ENCODE data around the gene MAP7D3. TPM values are rescaled to one million over a fixed set of nuclear protein-coding genes. Genes with fewer than 3 reads are reported as not detected.

Gene MAP7D3
- total and polyA plus RNA-seq, 7 donors: 4.6 to 14.8 (median 8.0) TPM

DNA sequence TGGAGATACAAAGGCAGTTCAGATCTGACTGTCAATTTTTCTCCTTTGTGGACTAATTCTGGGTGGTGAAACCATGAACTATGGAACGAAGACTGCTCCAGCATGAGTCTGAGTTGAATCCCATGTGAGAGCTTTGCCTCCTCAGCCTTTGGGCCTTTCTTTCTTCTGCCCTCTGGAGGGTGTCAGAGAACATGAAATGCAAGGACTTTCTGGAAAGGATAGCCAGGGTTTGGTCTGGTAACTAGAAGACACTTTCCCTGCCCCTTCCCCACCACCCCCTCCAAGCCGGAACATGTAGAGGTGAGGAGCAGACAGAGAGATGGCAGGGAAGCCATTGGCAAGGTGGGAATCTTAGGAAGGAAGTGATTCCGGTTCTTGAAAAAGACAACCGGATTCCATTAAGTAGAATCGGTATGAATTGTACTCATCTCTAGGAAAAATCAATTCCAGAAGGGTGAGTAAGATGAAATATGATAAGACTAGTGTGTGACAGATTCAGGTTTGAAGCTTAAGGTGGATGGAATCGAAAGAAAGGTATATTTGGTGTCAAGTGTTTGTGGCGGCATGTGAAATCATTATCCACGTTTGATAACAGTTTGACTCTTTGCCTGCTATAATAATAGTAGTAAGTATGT, 84.9 kb downstream of the MAP7D3 start:
- intact Hi-C loops (cut with DNase I): loop anchor here (2.0 to 10.0 kb wide), 4 partner anchors 102 to 411 kb away; partner anchors contain the start of gene HTATSF1 (in 1 of the 2)
- Histone ChIP-seq H3K36me3 (ENCODE audit: insufficient read depth in 1 of 2, low read depth in 1 of 2) (no peaks in the 10 kb centered on the region), H3K27ac (no peak overlapping the region), H3K4me3 (no peak overlapping the region), H3K4me1 (peaks cover 12% of the 10 kb centered on the region), H3K9me3 (no peaks in the 10 kb centered on the region), H3K27me3 (ENCODE audit: insufficient read depth in 3 of 3, low read length in 2 of 3) (peaks cover 0 to 8% (median 0%) of the 10 kb centered on the region in 3 donors)
- DNase-seq: no peak
- WGBS, 3 donors: 56 to 62% (median 60%) methylated on average over 8 of the region's 8 CpGs
- ATAC-seq: peak in 3 of 4 donors; percentile 38 to 43 (median 43)
- TF ChIP-seq, protein P1, sequence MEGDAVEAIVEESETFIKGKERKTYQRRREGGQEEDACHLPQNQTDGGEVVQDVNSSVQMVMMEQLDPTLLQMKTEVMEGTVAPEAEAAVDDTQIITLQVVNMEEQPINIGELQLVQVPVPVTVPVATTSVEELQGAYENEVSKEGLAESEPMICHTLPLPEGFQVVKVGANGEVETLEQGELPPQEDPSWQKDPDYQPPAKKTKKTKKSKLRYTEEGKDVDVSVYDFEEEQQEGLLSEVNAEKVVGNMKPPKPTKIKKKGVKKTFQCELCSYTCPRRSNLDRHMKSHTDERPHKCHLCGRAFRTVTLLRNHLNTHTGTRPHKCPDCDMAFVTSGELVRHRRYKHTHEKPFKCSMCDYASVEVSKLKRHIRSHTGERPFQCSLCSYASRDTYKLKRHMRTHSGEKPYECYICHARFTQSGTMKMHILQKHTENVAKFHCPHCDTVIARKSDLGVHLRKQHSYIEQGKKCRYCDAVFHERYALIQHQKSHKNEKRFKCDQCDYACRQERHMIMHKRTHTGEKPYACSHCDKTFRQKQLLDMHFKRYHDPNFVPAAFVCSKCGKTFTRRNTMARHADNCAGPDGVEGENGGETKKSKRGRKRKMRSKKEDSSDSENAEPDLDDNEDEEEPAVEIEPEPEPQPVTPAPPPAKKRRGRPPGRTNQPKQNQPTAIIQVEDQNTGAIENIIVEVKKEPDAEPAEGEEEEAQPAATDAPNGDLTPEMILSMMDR (IDR thresholded peaks at IDR 0.05): peak; percentile 45

DNA sequence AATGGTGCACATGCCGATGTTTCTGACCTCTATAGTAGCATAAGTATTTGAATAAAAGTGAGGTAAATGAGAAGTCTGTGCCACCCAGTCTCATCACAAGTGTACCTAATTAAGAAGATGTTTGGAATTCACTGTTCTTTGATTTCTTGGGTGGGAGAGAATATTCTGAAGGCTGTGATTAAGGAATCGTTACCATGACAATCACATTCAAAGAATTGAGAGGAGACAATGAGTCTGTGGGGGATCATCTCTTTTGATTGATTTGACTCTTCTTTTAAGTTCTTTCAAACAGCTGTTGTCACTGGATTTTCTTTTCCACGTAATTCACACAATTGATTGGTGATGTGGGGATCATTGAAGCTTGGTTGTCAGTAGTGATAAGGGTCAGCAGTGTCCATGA, 85.8 kb downstream of the MAP7D3 start:
- Histone ChIP-seq H3K27me3 (ENCODE audit: insufficient read depth in 3 of 3, low read length in 2 of 3) (peaks cover 0 to 8% (median 0%) of the 10 kb centered on the region in 3 donors), H3K4me1 (peaks cover 9% of the 10 kb centered on the region), H3K36me3 (ENCODE audit: insufficient read depth in 1 of 2, low read depth in 1 of 2) (no peaks in the 10 kb centered on the region), H3K4me3 (no peak overlapping the region), H3K9me3 (no peaks in the 10 kb centered on the region), H3K27ac (no peak overlapping the region)
- 36 to 74% (median 47%) methylated on average over 3 of the region's 3 CpGs for WGBS, 3 donors
- TF ChIP-seq, protein P1 (IDR thresholded peaks at IDR 0.05): no peak
- intact Hi-C loops (cut with DNase I): loop anchor here (5.0 to 10.0 kb wide), 3 partner anchors 111 to 412 kb away; partner anchors contain the start of gene HTATSF1 (in 1 of the 2)
- ATAC-seq (no peak), DNase-seq (no peak)

DNA sequence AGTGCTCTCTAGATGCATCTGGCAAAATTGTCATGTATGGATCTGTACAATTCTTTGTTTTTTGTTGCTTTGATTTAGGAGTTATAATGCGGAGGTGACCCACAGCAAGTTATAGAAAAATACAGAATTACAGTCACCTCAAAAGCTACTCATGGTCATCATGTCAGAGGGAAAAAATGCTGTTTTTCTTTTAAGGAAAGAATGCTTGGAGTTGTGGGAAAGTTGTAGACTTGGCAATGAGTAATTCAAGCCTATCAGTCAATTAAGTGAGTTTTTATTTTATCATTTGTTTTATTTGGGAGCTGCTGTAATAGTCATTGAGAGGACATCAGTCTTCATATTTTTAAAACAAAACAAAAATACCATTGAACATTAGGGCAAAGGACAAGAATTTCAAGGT, 87.5 kb downstream of the MAP7D3 start:
- Histone ChIP-seq H3K4me1 (peaks cover 12% of the 10 kb centered on the region), H3K27ac (no peak overlapping the region), H3K9me3 (no peaks in the 10 kb centered on the region), H3K27me3 (ENCODE audit: insufficient read depth in 3 of 3, low read length in 2 of 3) (peaks cover 0 to 8% (median 0%) of the 10 kb centered on the region in 3 donors), H3K36me3 (ENCODE audit: insufficient read depth in 1 of 2, low read depth in 1 of 2) (no peaks in the 10 kb centered on the region), H3K4me3 (no peak overlapping the region)
- TF ChIP-seq, protein P1 (IDR thresholded peaks at IDR 0.05): no peak
- ATAC-seq (no peak), DNase-seq (no peak)
- 83 to 100% (median 90%) methylated on average over 1 of the region's 1 CpG for WGBS, 3 donors
- intact Hi-C loops (cut with DNase I): loop anchor here (5.0 to 10.0 kb wide), 3 partner anchors 94 to 136 kb away; no protein-coding TSS in a partner anchor

Other genes starting within 250 kb of the MAP7D3 start
- 1,000 to 10,000 TPM; 6,074 to 8,382 (median 6,962) TPM for gene FHL1, start 103.9 kb downstream of the MAP7D3 start, total RNA-seq
- 1,000 to 10,000 TPM in 2 of 3 donors, 100 to 1,000 TPM in 1; 325 to 4,774 (median 2,961) TPM for gene FHL1, start 103.9 kb downstream of the MAP7D3 start, polyA plus RNA-seq
- gene ADGRG4, start 49.6 kb upstream of the MAP7D3 start, total RNA-seq: under 1 TPM in 3 of 4 donors, not detected in 1; 0.05 to 0.12 (median 0.06) TPM
- gene ADGRG4, start 49.6 kb upstream of the MAP7D3 start, polyA plus RNA-seq: not detected
- gene BRS3, start 236.5 kb upstream of the MAP7D3 start, total RNA-seq: under 1 TPM in 2 of 4 donors, not detected in 2; 0.08 to 0.09 TPM
- gene BRS3, start 236.5 kb upstream of the MAP7D3 start, polyA plus RNA-seq: not detected
- gene HTATSF1, start 246.2 kb upstream of the MAP7D3 start, total RNA-seq: 10 to 100 TPM; 63.2 to 95.2 (median 74.1) TPM
- 100 to 1,000 TPM in 1 of 3 donors, 10 to 100 TPM in 2; 66.9 to 103 (median 68.3) TPM for gene HTATSF1, start 246.2 kb upstream of the MAP7D3 start, polyA plus RNA-seq